GM12801 (cell line): ENCODE results near the gene ZNF532.

Experiments used
- CTCF ChIP-seq: IDR thresholded peaks from one replicate; pipeline ENCODE4 v1.5.1; 2011; ENCODE audit warnings: control low read depth; ENCODE audit not compliant: insufficient read length; ENCODE audit errors: extremely low read depth

ZNF532 gene

GRCh38 chr18:58828399-58829121, 36.1 kb upstream of the ZNF532 start:
- TF ChIP-seq CTCF: no peak

GRCh38 chr18:58829263-58829662, 35.4 kb upstream of the ZNF532 start:
- TF ChIP-seq CTCF: no peak

GRCh38 chr18:58831606-58832005, 33.1 kb upstream of the ZNF532 start:
- no peak for TF ChIP-seq CTCF

- TF ChIP-seq CTCF: no peak
Measured at GRCh38 chr18:58838165-58838860, 26.4 kb upstream of the ZNF532 start.

- no peak for TF ChIP-seq CTCF
Measured at GRCh38 chr18:58838946-58839345, 25.7 kb upstream of the ZNF532 start.

- no peak for TF ChIP-seq CTCF
Measured at GRCh38 chr18:58842978-58843687, 21.5 kb upstream of the ZNF532 start.

GRCh38 chr18:58843688-58844035, 21.0 kb upstream of the ZNF532 start:
- no peak for TF ChIP-seq CTCF
